Lower lobe of right lung (tissue), 2 donors: ENCODE results near the gene HSD11B2. TPM values are rescaled to one million over a fixed set of nuclear protein-coding genes. Genes with fewer than 3 reads are reported as not detected.

Experiments used
- ATAC-seq, 2 donors: fragments of 200-7000 bp; cut with Tn5 transposase; one replicate each; pipeline ENCODE4 v1.9.1; 2020 to 2022; ENCODE audit warnings: mild to moderate bottlenecking in 2 of 2, moderate library complexity in 2 of 2
- DNase-seq: peaks from one replicate; pipeline ENCODE4 v3.0.0-alpha.2; 2020
- H3K27ac ChIP-seq: fragments of 200-600 bp; one replicate; pipeline ENCODE4 v1.8.0; 2022
- H3K27me3 ChIP-seq: fragments of 200-600 bp; one replicate; pipeline ENCODE4 v1.8.0; 2022; ENCODE audit warnings: low read depth
- H3K36me3 ChIP-seq: fragments of 200-600 bp; one replicate; pipeline ENCODE4 v1.8.0; 2022; ENCODE audit warnings: mild to moderate bottlenecking
- H3K4me1 ChIP-seq: fragments of 200-600 bp; one replicate; pipeline ENCODE4 v1.8.0; 2022
- H3K4me3 ChIP-seq: fragments of 200-600 bp; one replicate; pipeline ENCODE4 v1.8.0; 2022; ENCODE audit warnings: mild to moderate bottlenecking
- H3K9me3 ChIP-seq: fragments of 200-600 bp; one replicate; pipeline ENCODE4 v1.8.0; 2022
- intact Hi-C: fragments of 100-400 bp; cut with DNase I; formaldehyde crosslinking; loops from one replicate; pipeline ENCODE4 v1.11.0; 2022
- total RNA-seq: library from RNA; stranded (reverse); fragmentation: NEBNext Ultra II Directional; extraction: Animal tissue kit (Norgen Biotek cat#: 25700); gene quantifications from one replicate; pipeline ENCODE4 v1.2.1, GENCODE V29; 2021
- TF ChIP-seq, protein P1 (sequence below): fragments of 200-600 bp; IDR thresholded peaks from one replicate; pipeline ENCODE4 v1.8.0; 2022; ENCODE audit warnings: antibody characterized with exemption, mild to moderate bottlenecking
- donor health status: DM: no; HTN: yes; CAD: no; lungs with severe emphysema.

Gene HSD11B2
- total RNA-seq, 1 donor from 2014 or later: 2.9 TPM

DNA sequence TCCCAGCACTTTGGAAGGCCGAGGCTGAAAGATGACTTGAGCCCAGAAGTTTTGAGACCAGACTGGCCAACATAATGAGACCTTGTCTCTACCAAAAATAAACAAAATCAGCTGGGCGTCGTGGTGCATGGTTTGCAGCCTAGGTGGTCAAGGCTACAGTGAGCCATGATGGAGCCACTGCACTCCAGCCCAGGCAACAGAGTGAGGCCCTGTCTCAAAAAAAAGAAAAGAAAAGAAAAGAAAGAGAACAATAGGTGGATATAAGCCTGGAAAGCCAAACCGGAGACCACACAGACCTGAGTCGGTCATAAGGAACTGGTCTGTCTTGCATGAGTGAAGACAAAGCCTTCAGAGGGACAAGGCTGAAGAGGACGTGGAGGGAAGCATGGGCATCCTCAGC is 35.7 kb downstream of the HSD11B2 start:
- Histone ChIP-seq H3K9me3 (no peaks in the 10 kb centered on the region), H3K36me3 (peaks cover 9% of the 10 kb centered on the region), H3K27me3 (no peaks in the 10 kb centered on the region), H3K4me1 (peaks cover 72% of the 10 kb centered on the region), H3K4me3 (no peak overlapping the region), H3K27ac (no peak overlapping the region)
- no peak for ATAC-seq
- no peak for DNase-seq
- intact Hi-C loops: no loop called here
- TF ChIP-seq, protein P1, sequence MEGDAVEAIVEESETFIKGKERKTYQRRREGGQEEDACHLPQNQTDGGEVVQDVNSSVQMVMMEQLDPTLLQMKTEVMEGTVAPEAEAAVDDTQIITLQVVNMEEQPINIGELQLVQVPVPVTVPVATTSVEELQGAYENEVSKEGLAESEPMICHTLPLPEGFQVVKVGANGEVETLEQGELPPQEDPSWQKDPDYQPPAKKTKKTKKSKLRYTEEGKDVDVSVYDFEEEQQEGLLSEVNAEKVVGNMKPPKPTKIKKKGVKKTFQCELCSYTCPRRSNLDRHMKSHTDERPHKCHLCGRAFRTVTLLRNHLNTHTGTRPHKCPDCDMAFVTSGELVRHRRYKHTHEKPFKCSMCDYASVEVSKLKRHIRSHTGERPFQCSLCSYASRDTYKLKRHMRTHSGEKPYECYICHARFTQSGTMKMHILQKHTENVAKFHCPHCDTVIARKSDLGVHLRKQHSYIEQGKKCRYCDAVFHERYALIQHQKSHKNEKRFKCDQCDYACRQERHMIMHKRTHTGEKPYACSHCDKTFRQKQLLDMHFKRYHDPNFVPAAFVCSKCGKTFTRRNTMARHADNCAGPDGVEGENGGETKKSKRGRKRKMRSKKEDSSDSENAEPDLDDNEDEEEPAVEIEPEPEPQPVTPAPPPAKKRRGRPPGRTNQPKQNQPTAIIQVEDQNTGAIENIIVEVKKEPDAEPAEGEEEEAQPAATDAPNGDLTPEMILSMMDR: no peak

GRCh38 chr16:67468731-67469130 is 37.8 kb downstream of the HSD11B2 start:
- Histone ChIP-seq H3K9me3 (no peaks in the 10 kb centered on the region), H3K27ac (peak overlapping the region; percentile 11), H3K27me3 (no peaks in the 10 kb centered on the region), H3K36me3 (peaks cover 9% of the 10 kb centered on the region), H3K4me3 (no peak overlapping the region), H3K4me1 (peaks cover 75% of the 10 kb centered on the region)
- TF ChIP-seq, protein P1: no peak
- no peak for ATAC-seq
- intact Hi-C loops: no loop called here
- DNase-seq: no peak

- Histone ChIP-seq H3K4me1 (peaks cover 79% of the 10 kb centered on the region), H3K4me3 (no peak overlapping the region), H3K27ac (no peak overlapping the region), H3K27me3 (no peaks in the 10 kb centered on the region), H3K9me3 (no peaks in the 10 kb centered on the region), H3K36me3 (peaks cover 5% of the 10 kb centered on the region)
- ATAC-seq: peak; percentile 70 to 77
- intact Hi-C loops: no loop called here
- DNase-seq: peak; percentile 87
- TF ChIP-seq, protein P1: no peak
These were observed 39.4 kb downstream of the HSD11B2 start for GRCh38 chr16:67470359-67470758.

DNA sequence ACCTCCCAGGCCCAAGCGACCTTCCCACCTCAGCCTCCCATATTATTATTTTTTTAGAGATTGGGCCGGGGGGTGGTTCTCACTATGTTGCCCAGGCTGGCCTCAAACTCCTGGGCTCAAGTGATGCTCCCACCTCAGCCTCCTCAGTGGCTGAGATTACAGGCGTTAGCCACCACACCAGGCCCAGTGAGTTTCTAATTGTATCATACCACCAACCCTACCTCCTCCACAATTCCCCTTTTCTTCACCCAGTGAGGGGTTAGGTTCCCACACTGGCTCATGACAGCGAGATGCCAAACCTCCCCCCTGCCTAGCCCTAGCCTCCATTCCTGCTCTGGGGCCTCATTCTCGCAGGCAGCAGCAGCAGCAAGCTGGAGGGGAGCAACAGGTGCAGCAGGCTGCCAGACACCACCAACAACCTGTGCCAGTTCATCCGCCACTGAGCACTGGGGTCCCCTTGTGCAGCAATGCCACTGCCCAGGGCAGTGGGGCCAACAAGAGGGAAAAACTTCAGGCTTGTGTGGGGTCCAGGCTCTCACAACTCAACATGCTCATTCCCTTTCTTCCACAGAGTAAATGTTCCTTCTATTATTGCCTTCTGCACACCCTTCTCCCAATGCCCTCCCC is 41.0 kb downstream of the HSD11B2 start:
- Histone ChIP-seq H3K4me1 (peaks cover 86% of the 10 kb centered on the region), H3K27ac (no peak overlapping the region), H3K4me3 (no peak overlapping the region), H3K27me3 (no peaks in the 10 kb centered on the region), H3K9me3 (no peaks in the 10 kb centered on the region), H3K36me3 (peaks cover 6% of the 10 kb centered on the region)
- TF ChIP-seq, protein P1: no peak
- intact Hi-C loops: no loop called here
- ATAC-seq (no peak), DNase-seq (no peak)

- H3K4me1 ChIP-seq: peaks cover 93% of the 10 kb centered on the region
- H3K9me3 ChIP-seq: no peaks in the 10 kb centered on the region
These were observed 43.9 kb downstream of the HSD11B2 start for GRCh38 chr16:67474551-67475455.

More at GRCh38 chr16:67474551-67475455, 43.9 kb downstream of the HSD11B2 start:
- Histone ChIP-seq H3K27ac (no peak overlapping the region), H3K4me3 (no peak overlapping the region), H3K36me3 (peaks cover 6% of the 10 kb centered on the region), H3K27me3 (no peaks in the 10 kb centered on the region)
- no peak for DNase-seq
- intact Hi-C loops: no loop called here
- no peak for ATAC-seq
- TF ChIP-seq, protein P1: no peak
